Stomach (tissue), 9 donors: ENCODE measurements around the gene MYH9. TPM values are rescaled to one million over a fixed set of nuclear protein-coding genes. Genes with fewer than 3 reads are reported as not detected.
"Not testable (repeated sequence)": the region's sequence is repeated elsewhere in the genome, so short reads cannot be mapped to it uniquely, and the experiment has no call there.

ENCODE experiments used
- DNase-seq, 2 donors: peaks; one replicate each; pipeline versions ENCODE4 v3.0.0 to v3.0.0-alpha.2; 2013 to 2019
- H3K27ac ChIP-seq, 5 donors: fragments of 200-600 bp in 4 of 5; sonication (generic) in 4 of 5; one replicate each; pipeline ENCODE4 v1.5.1; 2013 to 2019; ENCODE audit warnings: mild to moderate bottlenecking in 1 of 5, moderate library complexity in 1 of 5
- H3K27me3 ChIP-seq, 3 donors: fragments of 200-600 bp; sonication (generic); one replicate each; pipeline ENCODE4 v1.5.1; 2017 to 2019; ENCODE audit warnings: mixed run types in 1 of 3
- H3K36me3 ChIP-seq, 4 donors: fragments of 200-600 bp; sonication (generic); 1 replicate in 3 of 4; 2 replicates in 1 of 4; pipeline ENCODE4 v1.5.1; 2016 to 2019
- H3K4me1 ChIP-seq, 4 donors: fragments of 200-600 bp; sonication (generic); one replicate each; pipeline ENCODE4 v1.5.1; 2016 to 2019
- H3K4me3 ChIP-seq, 4 donors: fragments of 200-600 bp; sonication (generic) in 3 of 4; one replicate each; pipeline ENCODE4 v1.5.1; 2016 to 2019; ENCODE audit warnings: mild to moderate bottlenecking in 1 of 4
- H3K9me3 ChIP-seq, 4 donors: fragments of 200-600 bp; sonication (generic); one replicate each; pipeline ENCODE4 v1.5.1; 2016 to 2019
- EP300 ChIP-seq: sonication (generic); formaldehyde crosslinking; IDR thresholded peaks from one replicate; pipeline ENCODE4 v1.6.1; 2017; ENCODE audit warnings: antibody characterized with exemption
- POLR2A ChIP-seq, 4 donors: fragments of 450-650 bp; IDR thresholded peaks; one replicate each; pipeline ENCODE4 v1.6.1; 2016; ENCODE audit warnings: antibody characterized with exemption in 4 of 4, control low read depth in 2 of 4, mild to moderate bottlenecking in 1 of 4, moderate library complexity in 1 of 4
- POLR2AphosphoS5 ChIP-seq, 3 donors: sonication (generic); formaldehyde crosslinking; IDR thresholded peaks; one replicate each; pipeline ENCODE4 v1.6.1; 2016; ENCODE audit warnings: antibody characterized with exemption in 3 of 3
- WGBS, 5 donors: extraction: QIAGEN DNeasy Blood & Tissue Kit in 3 of 5; methylation state at CpG; one replicate each; pipeline versions ENCODE4 v1.1.5 to v1.1.7; 2013 to 2018; 5-methylcytosine and 5-hydroxymethylcytosine counted together
- intact Hi-C: fragments of 100-400 bp; cut with DNase I; formaldehyde crosslinking; loops from one replicate; pipeline ENCODE4 v1.15.1; 2023; ENCODE audit warnings: low total_unique reads
- polyA plus RNA-seq, 3 donors: library from polyadenylated mRNA; stranded (reverse); fragments of 200-250 nt; gene quantifications; one replicate each; pipeline ENCODE4 v1.2.3, GENCODE V29; 2013
- total RNA-seq, 5 donors: library from RNA; depleted of rRNA; stranded (reverse); fragments of >200 nt; gene quantifications; one replicate each; pipeline versions ENCODE4 v1.1.0 to v1.2.3, GENCODE V29; 2014 to 2016
- TF ChIP-seq, protein P1 (sequence below), 7 experiments: fragments of 450-650 bp in 4 of 7; fragments of 200-600 bp in 3 of 7; sonication (generic) in 3 of 7; IDR thresholded peaks; one replicate each; pipeline ENCODE4 v1.5.1; 2016 to 2019; ENCODE audit warnings: antibody characterized with exemption in 7 of 7, control low read depth in 2 of 7, mild to moderate bottlenecking in 1 of 7
- donor health status: healthy with polysubstance abuse.
- donor health status: Bipolar disorder and iron deficiency.
- donor health status: healthy.

Gene MYH9
- total and polyA plus RNA-seq, 8 donors, result 46.7 to 620 (median 197) TPM

GRCh38 chr22:36395055-36395849 lies 7.5 kb upstream of the MYH9 start:
- no peaks in the 10 kb centered on the region for H3K36me3 ChIP-seq
- no peak overlapping the region for H3K27ac ChIP-seq
- H3K4me3 ChIP-seq, result no peak overlapping the region
- H3K27me3 ChIP-seq, result no peaks in the 10 kb centered on the region
- peak; percentile 46 to 71 for DNase-seq
- intact Hi-C loops, result no loop called here
- H3K9me3 ChIP-seq, result no peaks in the 10 kb centered on the region
- 57 to 72% (median 63%) methylated on average over 12 of the region's 12 CpGs for WGBS, 5 donors
- TF ChIP-seq, protein P1, sequence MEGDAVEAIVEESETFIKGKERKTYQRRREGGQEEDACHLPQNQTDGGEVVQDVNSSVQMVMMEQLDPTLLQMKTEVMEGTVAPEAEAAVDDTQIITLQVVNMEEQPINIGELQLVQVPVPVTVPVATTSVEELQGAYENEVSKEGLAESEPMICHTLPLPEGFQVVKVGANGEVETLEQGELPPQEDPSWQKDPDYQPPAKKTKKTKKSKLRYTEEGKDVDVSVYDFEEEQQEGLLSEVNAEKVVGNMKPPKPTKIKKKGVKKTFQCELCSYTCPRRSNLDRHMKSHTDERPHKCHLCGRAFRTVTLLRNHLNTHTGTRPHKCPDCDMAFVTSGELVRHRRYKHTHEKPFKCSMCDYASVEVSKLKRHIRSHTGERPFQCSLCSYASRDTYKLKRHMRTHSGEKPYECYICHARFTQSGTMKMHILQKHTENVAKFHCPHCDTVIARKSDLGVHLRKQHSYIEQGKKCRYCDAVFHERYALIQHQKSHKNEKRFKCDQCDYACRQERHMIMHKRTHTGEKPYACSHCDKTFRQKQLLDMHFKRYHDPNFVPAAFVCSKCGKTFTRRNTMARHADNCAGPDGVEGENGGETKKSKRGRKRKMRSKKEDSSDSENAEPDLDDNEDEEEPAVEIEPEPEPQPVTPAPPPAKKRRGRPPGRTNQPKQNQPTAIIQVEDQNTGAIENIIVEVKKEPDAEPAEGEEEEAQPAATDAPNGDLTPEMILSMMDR (IDR thresholded peaks at IDR 0.05), result no peak
- no peak for TF ChIP-seq POLR2A (IDR thresholded peaks at IDR 0.05)
- no peak for TF ChIP-seq POLR2AphosphoS5 (IDR thresholded peaks at IDR 0.05)
- no peak for TF ChIP-seq EP300
- H3K4me1 ChIP-seq, result peaks cover 0 to 54% (median 7%) of the 10 kb centered on the region in 4 donors

- H3K4me1 ChIP-seq, result peaks cover 0 to 51% (median 11%) of the 10 kb centered on the region in 4 donors
- intact Hi-C loops, result no loop called here
- H3K36me3 ChIP-seq, result no peaks in the 10 kb centered on the region
- H3K9me3 ChIP-seq, result no peaks in the 10 kb centered on the region
- H3K27me3 ChIP-seq, result no peaks in the 10 kb centered on the region
- TF ChIP-seq POLR2A (IDR thresholded peaks at IDR 0.05) (no peak), POLR2AphosphoS5 (IDR thresholded peaks at IDR 0.05) (no peak), EP300 (no peak)
- TF ChIP-seq, protein P1 (IDR thresholded peaks at IDR 0.05), result no peak
- H3K27ac ChIP-seq, result peak overlapping the region in 2 of 5 donors; percentile 27 to 42
- 75 to 83% (median 78%) methylated on average over 3 of the region's 3 CpGs for WGBS, 5 donors
- peak in 1 of 2 donors; percentile 60 for DNase-seq
- no peak overlapping the region for H3K4me3 ChIP-seq
Observed at GRCh38 chr22:36391638-36392037, 3.9 kb upstream of the MYH9 start.

DNA sequence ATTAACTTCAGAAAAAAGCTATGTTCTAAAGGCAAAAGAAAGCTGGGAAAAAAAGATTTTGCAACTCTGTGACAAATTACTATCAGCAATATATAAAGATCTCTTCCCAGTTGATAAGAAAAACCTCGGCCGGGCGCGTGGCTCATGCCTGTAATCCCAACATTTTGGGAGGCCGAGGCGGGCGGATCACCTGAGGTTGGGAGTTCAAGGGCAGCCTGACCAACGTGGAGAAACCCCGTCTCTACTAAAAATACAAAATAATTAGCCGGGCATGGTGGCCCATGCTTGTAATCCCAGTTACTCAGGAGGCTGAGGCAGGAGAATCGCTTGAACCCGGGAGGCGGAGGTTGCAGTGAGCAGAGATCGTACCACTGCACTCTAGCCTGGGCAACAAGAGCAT lies 1.4 kb upstream of the MYH9 start:
- DNase-seq, H3K4me3 ChIP-seq, H3K36me3 ChIP-seq, H3K27me3 ChIP-seq, H3K9me3 ChIP-seq, intact Hi-C loops: not testable (repeated sequence)
- peak overlapping the region in 3 of 5 donors; percentile 81 to 100 (median 98) for H3K27ac ChIP-seq
- H3K4me1 ChIP-seq, result peaks cover 6 to 56% (median 30%) of the 10 kb centered on the region in 4 donors
- 75 to 85% (median 82%) methylated on average over 14 of the region's 14 CpGs for WGBS, 5 donors

- 0% methylated on average over 1 to 31 of the region's 31 CpGs for WGBS, 5 donors
- peak overlapping the region; percentile 95 to 100 (median 99) for H3K27ac ChIP-seq
- no peaks in the 10 kb centered on the region for H3K9me3 ChIP-seq
- intact Hi-C loops, result no loop called here
- TF ChIP-seq POLR2A (IDR thresholded peaks at IDR 0.05) (peak in 2 of 4 donors; percentile 78 to 94), EP300 (no peak)
- peaks cover 20 to 68% (median 45%) of the 10 kb centered on the region in 4 donors for H3K4me1 ChIP-seq
- no peak for DNase-seq
- H3K27me3 ChIP-seq, result no peaks in the 10 kb centered on the region
- H3K4me3 ChIP-seq, result peak overlapping the region; percentile 78 to 98 (median 94)
- H3K36me3 ChIP-seq, result peaks cover 0 to 9% (median 2%) of the 10 kb centered on the region in 4 donors
Observed at GRCh38 chr22:36387709-36387958, 133 bp downstream of the MYH9 start.

- DNase-seq, result peak; percentile 81 to 84
- no peaks in the 10 kb centered on the region for H3K9me3 ChIP-seq
- H3K4me3 ChIP-seq, result peak overlapping the region; percentile 78 to 98 (median 94)
- TF ChIP-seq EP300, result no peak
- peak in 2 of 3 donors; percentile 66 to 77 for TF ChIP-seq POLR2AphosphoS5 (IDR thresholded peaks at IDR 0.05)
- TF ChIP-seq, protein P1 (IDR thresholded peaks at IDR 0.05), result no peak
- peak in 1 of 4 donors; percentile 10 for TF ChIP-seq POLR2A (IDR thresholded peaks at IDR 0.05)
- peaks cover 26 to 73% (median 50%) of the 10 kb centered on the region in 4 donors for H3K4me1 ChIP-seq
- intact Hi-C loops, result no loop called here
- H3K27me3 ChIP-seq, result no peaks in the 10 kb centered on the region
- WGBS, 5 donors, result 0 to 12% (median 1%) methylated on average over 5 to 89 of the region's 91 CpGs
- H3K36me3 ChIP-seq, result peaks cover 0 to 9% (median 2%) of the 10 kb centered on the region in 4 donors
- peak overlapping the region; percentile 95 to 100 (median 99) for H3K27ac ChIP-seq
Observed at GRCh38 chr22:36386900-36387708, 663 bp downstream of the MYH9 start.
